Suprapubic skin (tissue), 4 donors: Measurements from ENCODE around the gene THOC6. TPM values are rescaled to one million over a fixed set of nuclear protein-coding genes. Genes with fewer than 3 reads are reported as not detected.
A peak's percentile ranks its signal among the peaks of the same experiment; 100 is the strongest.

Source experiments
- DNase-seq, 2 donors: peaks; one replicate each; pipeline ENCODE4 v3.0.0-alpha.2; 2019; ENCODE audit warnings: low spot score in 2 of 2
- H3K27ac ChIP-seq: fragments of 200-600 bp; sonication (generic); one replicate; pipeline ENCODE4 v1.5.1; 2019
- H3K27me3 ChIP-seq: fragments of 200-600 bp; sonication (generic); one replicate; pipeline ENCODE4 v1.5.1; 2019
- H3K36me3 ChIP-seq: fragments of 200-600 bp; sonication (generic); one replicate; pipeline ENCODE4 v1.5.1; 2019
- H3K4me1 ChIP-seq: fragments of 200-600 bp; sonication (generic); one replicate; pipeline ENCODE4 v1.5.1; 2019
- H3K4me3 ChIP-seq: fragments of 200-600 bp; sonication (generic); one replicate; pipeline ENCODE4 v1.5.1; 2019; ENCODE audit warnings: mild to moderate bottlenecking
- H3K9me3 ChIP-seq: fragments of 200-600 bp; sonication (generic); one replicate; pipeline ENCODE4 v1.5.1; 2019
- EP300 ChIP-seq: sonication (generic); formaldehyde crosslinking; IDR thresholded peaks from one replicate; pipeline ENCODE4 v1.6.1; 2017; ENCODE audit warnings: antibody characterized with exemption
- POLR2A ChIP-seq, 2 donors: fragments of 450-650 bp; IDR thresholded peaks; one replicate each; pipeline ENCODE4 v1.6.1; 2017; ENCODE audit warnings: antibody characterized with exemption in 2 of 2, mild to moderate bottlenecking in 2 of 2, moderate library complexity in 2 of 2
- POLR2AphosphoS5 ChIP-seq, 3 donors: sonication (generic); formaldehyde crosslinking; IDR thresholded peaks; one replicate each; pipeline ENCODE4 v1.6.1; 2017; ENCODE audit warnings: antibody characterized with exemption in 3 of 3
- WGBS: methylation state at CpG from one replicate; pipeline ENCODE4 v1.1.5; 2018; 5-methylcytosine and 5-hydroxymethylcytosine counted together
- total RNA-seq, 4 donors: library from RNA; depleted of rRNA; stranded (reverse); fragments of >200 nt; gene quantifications; one replicate each; pipeline ENCODE4 v1.1.0, GENCODE V29; 2016
- TF ChIP-seq, protein P1 (sequence below), 2 donors: fragments of 200-600 bp in 1 of 2; fragments of 450-650 bp in 1 of 2; sonication (generic) in 1 of 2; IDR thresholded peaks; one replicate each; pipeline ENCODE4 v1.5.1; 2016 to 2019; ENCODE audit warnings: antibody characterized with exemption in 2 of 2, mild to moderate bottlenecking in 1 of 2, moderate library complexity in 1 of 2

Gene THOC6
- total RNA-seq, 4 donors from 2014 or later = 15.8 to 27.0 (median 24.9) TPM

DNA sequence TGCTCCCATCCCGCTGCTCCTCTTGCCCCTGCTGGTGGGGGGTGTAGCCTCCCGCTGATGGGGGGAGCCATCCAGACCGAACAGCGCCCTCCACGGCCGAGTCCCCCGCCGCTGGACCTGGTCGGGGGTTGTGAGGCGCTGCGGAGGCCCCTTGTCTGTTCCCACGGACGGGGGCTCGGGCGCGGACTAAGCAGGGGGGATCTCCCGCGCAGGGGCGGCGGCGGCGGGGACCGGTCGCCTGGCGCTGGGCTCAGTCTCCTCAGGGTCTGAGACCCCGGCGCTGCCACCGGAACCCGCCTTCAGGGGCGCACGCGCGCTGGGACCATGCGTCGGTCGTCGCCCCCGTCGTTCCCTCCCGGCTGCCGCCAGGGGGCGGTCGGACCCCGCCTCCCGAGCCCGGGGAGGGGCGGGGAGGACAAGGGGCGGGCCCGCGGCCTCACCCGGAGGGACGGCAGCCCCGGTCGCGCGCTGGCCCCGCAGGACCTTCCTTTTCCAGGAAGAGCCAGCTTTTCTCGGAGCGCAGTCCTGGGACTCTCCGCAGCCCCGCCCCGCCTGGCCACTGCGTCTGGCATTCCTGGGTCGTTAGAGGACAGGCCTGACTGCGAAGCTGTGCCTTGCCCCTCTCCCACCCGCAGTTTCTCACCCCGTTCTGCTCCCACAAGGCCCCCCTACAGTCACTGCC lies 35.3 kb downstream of the THOC6 start:
- peak; percentile 91 to 92 for DNase-seq
- Histone ChIP-seq H3K27ac (peak overlapping the region; percentile 70), H3K4me1 (peaks cover 20% of the 10 kb centered on the region)

DNA sequence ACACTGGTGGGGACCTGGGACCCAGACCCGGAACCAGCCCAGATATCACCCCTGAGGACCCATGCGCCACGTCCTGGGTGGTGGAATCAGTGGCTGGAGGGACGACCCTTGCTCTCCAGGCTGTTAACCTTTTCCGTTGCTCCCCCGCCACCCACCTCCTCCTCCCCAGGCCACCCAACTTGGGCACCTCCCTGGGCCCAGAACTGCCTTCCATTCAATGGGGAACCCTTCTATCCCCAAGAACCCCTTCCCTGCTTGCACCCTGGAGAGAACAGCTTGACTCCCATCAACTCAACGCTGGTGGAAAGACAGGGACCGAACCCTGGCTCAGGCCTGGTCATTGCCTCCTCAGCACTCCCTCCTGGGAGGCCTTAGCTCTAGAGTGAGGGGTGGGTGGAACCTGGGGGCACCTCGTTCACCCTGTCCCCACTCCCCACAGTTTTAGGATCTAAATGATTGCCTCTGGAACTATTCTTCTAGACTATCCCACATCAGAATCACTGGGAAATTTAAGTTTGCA lies 35.9 kb downstream of the THOC6 start:
- 74% methylated on average over 8 of the region's 9 CpGs for WGBS
- H3K27ac ChIP-seq = peak overlapping the region; percentile 70
- TF ChIP-seq EP300 (no peak), POLR2A (IDR thresholded peaks at IDR 0.05) (no peak), POLR2AphosphoS5 (IDR thresholded peaks at IDR 0.05) (no peak)
- TF ChIP-seq, protein P1, sequence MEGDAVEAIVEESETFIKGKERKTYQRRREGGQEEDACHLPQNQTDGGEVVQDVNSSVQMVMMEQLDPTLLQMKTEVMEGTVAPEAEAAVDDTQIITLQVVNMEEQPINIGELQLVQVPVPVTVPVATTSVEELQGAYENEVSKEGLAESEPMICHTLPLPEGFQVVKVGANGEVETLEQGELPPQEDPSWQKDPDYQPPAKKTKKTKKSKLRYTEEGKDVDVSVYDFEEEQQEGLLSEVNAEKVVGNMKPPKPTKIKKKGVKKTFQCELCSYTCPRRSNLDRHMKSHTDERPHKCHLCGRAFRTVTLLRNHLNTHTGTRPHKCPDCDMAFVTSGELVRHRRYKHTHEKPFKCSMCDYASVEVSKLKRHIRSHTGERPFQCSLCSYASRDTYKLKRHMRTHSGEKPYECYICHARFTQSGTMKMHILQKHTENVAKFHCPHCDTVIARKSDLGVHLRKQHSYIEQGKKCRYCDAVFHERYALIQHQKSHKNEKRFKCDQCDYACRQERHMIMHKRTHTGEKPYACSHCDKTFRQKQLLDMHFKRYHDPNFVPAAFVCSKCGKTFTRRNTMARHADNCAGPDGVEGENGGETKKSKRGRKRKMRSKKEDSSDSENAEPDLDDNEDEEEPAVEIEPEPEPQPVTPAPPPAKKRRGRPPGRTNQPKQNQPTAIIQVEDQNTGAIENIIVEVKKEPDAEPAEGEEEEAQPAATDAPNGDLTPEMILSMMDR (IDR thresholded peaks at IDR 0.05) = no peak
- H3K9me3 ChIP-seq = no peaks in the 10 kb centered on the region
- peak overlapping the region; percentile 89 for H3K4me3 ChIP-seq
- H3K27me3 ChIP-seq = no peaks in the 10 kb centered on the region
- H3K36me3 ChIP-seq = no peaks in the 10 kb centered on the region
- no peak for DNase-seq
- peaks cover 23% of the 10 kb centered on the region for H3K4me1 ChIP-seq

More for the DNA sequence above, 35.3 kb downstream of the THOC6 start:
- Histone ChIP-seq H3K9me3 (no peaks in the 10 kb centered on the region), H3K36me3 (no peaks in the 10 kb centered on the region), H3K27me3 (no peaks in the 10 kb centered on the region), H3K4me3 (peak overlapping the region; percentile 89)
- WGBS = 0% methylated on average over 2 of the region's 67 CpGs
- peak in 1 of 3 donors; percentile 36 for TF ChIP-seq POLR2AphosphoS5 (IDR thresholded peaks at IDR 0.05)
- TF ChIP-seq POLR2A (IDR thresholded peaks at IDR 0.05) = no peak
- no peak for TF ChIP-seq EP300
- TF ChIP-seq, protein P1 (IDR thresholded peaks at IDR 0.05) = peak; percentile 81 to 96

DNA sequence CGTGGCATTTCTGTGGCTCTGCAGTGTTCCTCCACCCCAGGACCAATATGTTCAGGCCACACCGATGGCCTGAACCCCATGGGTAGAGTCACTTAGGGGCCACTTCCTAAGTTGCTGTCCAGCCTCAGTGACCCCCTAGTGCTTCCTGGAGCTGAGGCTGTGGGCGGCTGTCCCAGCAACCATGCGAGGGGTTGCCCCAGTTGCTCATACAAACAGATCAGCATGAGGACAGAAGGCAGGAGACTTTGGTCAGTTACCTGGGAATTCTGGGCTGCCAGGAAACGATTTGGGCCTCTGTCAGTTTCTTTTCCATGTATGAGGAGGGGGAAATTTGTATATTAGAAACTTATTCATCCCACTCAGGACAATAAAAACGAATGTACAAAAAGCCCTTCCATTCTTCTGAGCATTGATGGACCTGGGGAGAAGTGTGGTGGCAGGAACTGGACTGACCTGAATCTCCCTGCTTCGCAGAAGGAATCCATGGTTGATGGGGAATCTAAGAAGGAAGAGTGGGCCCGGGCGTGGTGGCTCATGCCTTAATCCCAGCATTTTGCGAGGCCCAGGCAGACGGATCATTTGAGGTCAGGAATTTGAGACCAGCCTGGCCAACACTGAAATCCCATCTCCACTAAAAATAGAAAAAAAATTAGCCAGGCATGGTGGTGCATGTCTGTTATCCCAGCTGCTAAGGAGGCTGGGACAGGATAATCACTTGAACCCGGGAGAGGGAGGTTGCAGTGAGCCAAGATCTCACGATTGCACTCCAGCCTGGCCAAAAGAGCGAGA lies 36.7 kb downstream of the THOC6 start:
- H3K36me3 ChIP-seq = no peaks in the 10 kb centered on the region
- DNase-seq = no peak
- 78% methylated on average over 13 of the region's 14 CpGs for WGBS
- no peak overlapping the region for H3K27ac ChIP-seq
- TF ChIP-seq POLR2AphosphoS5 (IDR thresholded peaks at IDR 0.05) = no peak
- no peak for TF ChIP-seq POLR2A (IDR thresholded peaks at IDR 0.05)
- TF ChIP-seq EP300 = no peak
- TF ChIP-seq, protein P1 (IDR thresholded peaks at IDR 0.05) = no peak
- H3K4me1 ChIP-seq = peaks cover 30% of the 10 kb centered on the region
- H3K4me3 ChIP-seq = no peak overlapping the region
- no peaks in the 10 kb centered on the region for H3K9me3 ChIP-seq
- no peaks in the 10 kb centered on the region for H3K27me3 ChIP-seq

DNA sequence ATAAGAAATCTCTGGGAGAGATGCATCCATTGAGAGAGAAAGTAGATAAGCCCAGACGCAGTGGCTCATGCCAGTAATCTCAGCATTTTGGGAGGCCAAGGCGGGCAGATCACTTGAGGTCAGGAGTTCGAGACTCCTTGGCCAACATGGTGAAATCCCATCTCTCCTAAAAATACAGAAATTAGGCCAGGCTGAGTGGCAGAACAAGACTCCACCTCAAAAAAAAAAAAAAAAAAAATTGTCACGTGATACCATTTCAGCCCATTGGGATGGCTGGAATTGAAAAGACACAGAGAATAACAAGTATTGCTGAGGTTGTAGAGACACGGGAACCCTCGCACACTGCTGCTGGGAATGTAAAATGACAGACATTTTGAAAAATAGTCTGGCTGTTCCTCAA lies 38.7 kb downstream of the THOC6 start:
- H3K27ac ChIP-seq = no peak overlapping the region
- no peak for DNase-seq
- no peaks in the 10 kb centered on the region for H3K9me3 ChIP-seq
- H3K36me3 ChIP-seq = no peaks in the 10 kb centered on the region
- TF ChIP-seq POLR2AphosphoS5 (IDR thresholded peaks at IDR 0.05) = no peak
- TF ChIP-seq, protein P1 (IDR thresholded peaks at IDR 0.05) = no peak
- TF ChIP-seq EP300 = no peak
- no peak for TF ChIP-seq POLR2A (IDR thresholded peaks at IDR 0.05)
- peaks cover 45% of the 10 kb centered on the region for H3K4me1 ChIP-seq
- no peaks in the 10 kb centered on the region for H3K27me3 ChIP-seq
- 90% methylated on average over 6 of the region's 6 CpGs for WGBS
- no peak overlapping the region for H3K4me3 ChIP-seq
